PFSK-1 (cell line): Measurements from ENCODE around the gene TOP1.

Experiments
- FOXP2 ChIP-seq: optimal IDR thresholded peaks from 2 replicates; pipeline ENCODE3; 2011; ENCODE audit warnings: borderline replicate concordance, control low read depth, inconsistent platforms; ENCODE audit not compliant: insufficient read depth; ENCODE audit errors: extremely low read length, extremely low read depth
- POLR2AphosphoS5 ChIP-seq: IDR thresholded peaks from 2 replicates; pipeline ENCODE4 v1.6.1; 2012; ENCODE audit warnings: low read depth, mild to moderate bottlenecking, control low read depth, low read length, moderate library complexity
- REST ChIP-seq, 2 experiments: IDR thresholded peaks; 2 replicates each; pipeline versions ENCODE4 v1.6.1 to v1.8.0; 2011 to 2012; ENCODE audit warnings: low read depth in 2 of 2, low read length in 2 of 2, control low read depth in 1 of 2, inconsistent platforms in 1 of 2, mild to moderate bottlenecking in 1 of 2, moderate library complexity in 1 of 2; ENCODE audit not compliant: insufficient read depth in 1 of 2
- SIN3A ChIP-seq: IDR thresholded peaks from 2 replicates; pipeline ENCODE4 v1.6.1; 2012; ENCODE audit warnings: mild to moderate bottlenecking, low read length, moderate library complexity, borderline replicate concordance; ENCODE audit not compliant: insufficient read depth
- TAF1 ChIP-seq: IDR thresholded peaks from 2 replicates; pipeline ENCODE4 v1.6.1; 2012; ENCODE audit warnings: low read length, control low read depth, borderline replicate concordance; ENCODE audit not compliant: insufficient read depth

TOP1 gene

GRCh38 chr20:41050361-41051008 is 21.9 kb downstream of the TOP1 start:
- TF ChIP-seq TAF1 (no peak), POLR2AphosphoS5 (no peak), SIN3A (no peak), REST (IDR thresholded peaks at IDR 0.05; ENCODE audit: insufficient read depth in 1 of 2, low read depth in 2 of 2, low read length in 2 of 2) (no peak), FOXP2 (no peak)

GRCh38 chr20:41051009-41051825 is 22.6 kb downstream of the TOP1 start:
- TF ChIP-seq FOXP2 (no peak), REST (IDR thresholded peaks at IDR 0.05; ENCODE audit: insufficient read depth in 1 of 2, low read depth in 2 of 2, low read length in 2 of 2) (no peak), SIN3A (no peak), POLR2AphosphoS5 (no peak), TAF1 (no peak)

GRCh38 chr20:41052742-41053419 is 24.3 kb downstream of the TOP1 start:
- no peak for TF ChIP-seq FOXP2

- TF ChIP-seq POLR2AphosphoS5 (no peak), REST (IDR thresholded peaks at IDR 0.05; ENCODE audit: insufficient read depth in 1 of 2, low read depth in 2 of 2, low read length in 2 of 2) (no peak), SIN3A (no peak), TAF1 (no peak), FOXP2 (no peak)
These were observed 25.6 kb downstream of the TOP1 start for GRCh38 chr20:41054070-41054846.

- no peak for TF ChIP-seq POLR2AphosphoS5
- no peak for TF ChIP-seq FOXP2
- no peak for TF ChIP-seq SIN3A
- TF ChIP-seq REST (IDR thresholded peaks at IDR 0.05; ENCODE audit: insufficient read depth in 1 of 2, low read depth in 2 of 2, low read length in 2 of 2) = no peak
These were observed 26.2 kb downstream of the TOP1 start for GRCh38 chr20:41054847-41055230.
